Endodermal cell (in vitro differentiated cells): ENCODE data around the gene CMSS1. TPM values are rescaled to one million over a fixed set of nuclear protein-coding genes. Genes with fewer than 3 reads are reported as not detected.

ENCODE experiments used
- DNase-seq: peaks from one replicate; pipeline ENCODE4 v3.0.0-alpha.2; 2017
- H3K27ac ChIP-seq: 2 replicates; pipeline ENCODE4 v1.5.1; 2013; ENCODE audit warnings: mild to moderate bottlenecking, low read depth, low read length, moderate library complexity
- H3K27me3 ChIP-seq: 2 replicates; pipeline ENCODE4 v1.6.1; 2013; ENCODE audit warnings: mild to moderate bottlenecking, low read length, moderate library complexity; ENCODE audit not compliant: insufficient read depth, control insufficient read depth, poor library complexity, severe bottlenecking
- H3K36me3 ChIP-seq: 2 replicates; pipeline ENCODE4 v1.7.0; 2013; ENCODE audit warnings: mild to moderate bottlenecking, low read length, moderate library complexity; ENCODE audit not compliant: control insufficient read depth, insufficient read depth
- H3K4me1 ChIP-seq: one replicate; pipeline ENCODE4 v1.7.0; 2013; ENCODE audit warnings: low read length; ENCODE audit not compliant: control insufficient read depth, insufficient read depth
- H3K4me3 ChIP-seq: 2 replicates; pipeline ENCODE4 v1.5.1; 2013; ENCODE audit warnings: mild to moderate bottlenecking, low read length, moderate library complexity
- H3K9ac ChIP-seq: 2 replicates; pipeline ENCODE4 v1.6.1; 2013; ENCODE audit warnings: mild to moderate bottlenecking, low read length, moderate library complexity; ENCODE audit not compliant: poor library complexity, severe bottlenecking; ENCODE audit errors: extremely low read depth
- H3K9me3 ChIP-seq: 2 replicates; pipeline ENCODE4 v1.6.1; 2013; ENCODE audit warnings: mild to moderate bottlenecking, low read length, moderate library complexity; ENCODE audit not compliant: control insufficient read depth
- H3K27ac Mint-ChIP-seq: 2 replicates; pipeline ENCODE4 v1.8.0; 2020; ENCODE audit warnings: mixed read lengths
- H3K27me3 Mint-ChIP-seq: 2 replicates; pipeline ENCODE4 v1.8.0; 2021; ENCODE audit warnings: mild to moderate bottlenecking, mixed read lengths; ENCODE audit not compliant: insufficient read depth
- H3K36me3 Mint-ChIP-seq: 2 replicates; pipeline ENCODE4 v1.8.0; 2020; ENCODE audit warnings: low read depth, mixed read lengths
- H3K4me1 Mint-ChIP-seq: 2 replicates; pipeline ENCODE4 v1.8.0; 2020; ENCODE audit warnings: mixed read lengths
- H3K4me3 Mint-ChIP-seq: 2 replicates; pipeline ENCODE4 v1.8.0; 2020; ENCODE audit warnings: mild to moderate bottlenecking, moderate library complexity, mixed read lengths
- H3K9me3 Mint-ChIP-seq: 2 replicates; pipeline ENCODE4 v1.8.0; 2020; ENCODE audit warnings: mild to moderate bottlenecking, mixed read lengths
- WGBS, 2 experiments: methylation state at CpG; one replicate each; pipeline versions ENCODE4 v1.1.5 to v1.1.7; 2013; ENCODE audit warnings: missing lambda C conversion rate in 2 of 2, mixed read lengths in 1 of 2; ENCODE audit not compliant: insufficient coverage in 1 of 2, insufficient read length in 1 of 2; 5-methylcytosine and 5-hydroxymethylcytosine counted together
- total RNA-seq, 2 donors: library from RNA; stranded (reverse); fragmentation: NEBNext Ultra II Directional in 1 of 2; extraction: Animal tissue kit (Norgen Biotek cat#: 25700) in 1 of 2; gene quantifications; 2 replicates in 1 of 2; 3 replicates in 1 of 2; pipeline ENCODE4 v1.2.1, GENCODE V29; 2021
- TF ChIP-seq, protein P1 (sequence below): fragments of 200-600 bp; sonication (generic); conservative IDR thresholded peaks from 2 replicates; pipeline ENCODE4 v1.5.0; 2021; ENCODE audit warnings: antibody characterized with exemption, mild to moderate bottlenecking

CMSS1 gene
- total RNA-seq, 2 donors from 2014 or later, result 48.5 to 50.8 TPM

DNA sequence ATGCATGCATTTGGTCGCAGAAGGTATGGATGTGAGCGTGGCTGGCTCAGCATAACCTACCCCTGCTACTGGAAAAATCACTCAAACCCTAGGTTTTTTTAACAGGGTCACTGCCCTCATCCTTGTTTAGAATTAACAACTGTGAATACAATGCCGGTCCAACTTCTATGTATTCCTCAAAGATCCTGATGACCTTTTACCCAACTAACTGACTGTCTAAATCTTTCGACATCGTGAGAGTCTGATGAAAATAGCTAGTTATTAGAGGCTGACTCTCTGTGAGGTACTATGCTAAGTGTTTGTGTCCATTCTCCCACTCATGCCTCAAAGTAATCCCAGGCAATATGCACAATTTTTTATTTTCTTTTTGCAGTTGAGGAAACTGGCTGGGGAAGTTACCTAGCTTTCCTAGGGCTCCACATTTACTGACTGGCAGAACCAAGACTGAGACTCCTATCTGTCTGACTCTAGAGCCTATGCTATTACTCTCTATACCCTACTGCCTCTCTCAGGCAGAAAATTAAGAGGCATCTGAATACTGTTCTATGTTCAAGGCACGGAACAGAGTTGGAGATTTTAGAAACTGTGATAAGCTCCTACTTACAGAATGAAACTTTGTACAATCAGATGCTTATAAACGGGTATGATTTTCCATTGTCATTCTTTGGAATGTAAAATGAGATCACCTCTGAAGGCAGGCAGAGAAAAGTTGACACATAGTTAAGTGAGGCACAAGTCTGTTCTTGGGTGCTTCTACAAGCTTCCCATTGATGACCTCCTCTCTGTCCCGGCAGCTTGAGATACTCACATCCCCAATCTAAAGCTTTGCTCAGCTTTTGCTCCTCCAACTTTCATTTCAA is 240.3 kb downstream of the CMSS1 start:
- no peak overlapping the region for H3K9ac ChIP-seq
- Mint-ChIP-seq H3K36me3 (peaks cover 1% of the 10 kb centered on the region), H3K27ac (no peak overlapping the region), H3K27me3 (no peaks in the 10 kb centered on the region), H3K4me1 (peaks cover 8% of the 10 kb centered on the region), H3K9me3 (peaks cover 5% of the 10 kb centered on the region), H3K4me3 (no peak overlapping the region)
- H3K27ac ChIP-seq, result no peak overlapping the region
- WGBS, 2 experiments, result 86 to 94% methylated on average over 8 of the region's 8 CpGs
- H3K27me3 ChIP-seq, result no peaks in the 10 kb centered on the region
- peaks cover 11% of the 10 kb centered on the region for H3K9me3 ChIP-seq
- TF ChIP-seq, protein P1, sequence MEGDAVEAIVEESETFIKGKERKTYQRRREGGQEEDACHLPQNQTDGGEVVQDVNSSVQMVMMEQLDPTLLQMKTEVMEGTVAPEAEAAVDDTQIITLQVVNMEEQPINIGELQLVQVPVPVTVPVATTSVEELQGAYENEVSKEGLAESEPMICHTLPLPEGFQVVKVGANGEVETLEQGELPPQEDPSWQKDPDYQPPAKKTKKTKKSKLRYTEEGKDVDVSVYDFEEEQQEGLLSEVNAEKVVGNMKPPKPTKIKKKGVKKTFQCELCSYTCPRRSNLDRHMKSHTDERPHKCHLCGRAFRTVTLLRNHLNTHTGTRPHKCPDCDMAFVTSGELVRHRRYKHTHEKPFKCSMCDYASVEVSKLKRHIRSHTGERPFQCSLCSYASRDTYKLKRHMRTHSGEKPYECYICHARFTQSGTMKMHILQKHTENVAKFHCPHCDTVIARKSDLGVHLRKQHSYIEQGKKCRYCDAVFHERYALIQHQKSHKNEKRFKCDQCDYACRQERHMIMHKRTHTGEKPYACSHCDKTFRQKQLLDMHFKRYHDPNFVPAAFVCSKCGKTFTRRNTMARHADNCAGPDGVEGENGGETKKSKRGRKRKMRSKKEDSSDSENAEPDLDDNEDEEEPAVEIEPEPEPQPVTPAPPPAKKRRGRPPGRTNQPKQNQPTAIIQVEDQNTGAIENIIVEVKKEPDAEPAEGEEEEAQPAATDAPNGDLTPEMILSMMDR, result no peak
- DNase-seq, result no peak
- no peak overlapping the region for H3K4me3 ChIP-seq
- no peaks in the 10 kb centered on the region for H3K36me3 ChIP-seq
- H3K4me1 ChIP-seq, result peaks cover 5% of the 10 kb centered on the region

DNA sequence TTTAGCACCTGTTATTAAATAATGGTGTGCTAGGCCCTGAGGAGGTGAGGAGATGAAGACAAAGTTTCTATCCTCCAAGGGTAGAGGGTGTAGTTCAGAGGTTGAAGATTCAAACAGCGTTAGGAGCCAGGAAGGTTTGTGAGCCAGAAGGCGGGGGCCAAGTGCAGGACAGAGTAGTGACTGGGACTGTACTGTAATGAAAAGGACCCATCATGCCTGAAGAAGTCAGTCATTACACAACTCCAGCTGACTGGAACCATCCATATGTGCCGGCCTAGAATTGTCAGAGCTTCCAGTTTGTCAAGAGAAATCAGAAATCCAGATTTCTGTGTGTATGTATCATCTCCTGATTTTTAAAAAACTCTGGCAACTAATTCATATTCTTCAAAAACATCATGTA is 241.8 kb downstream of the CMSS1 start:
- H3K27ac Mint-ChIP-seq, result no peak overlapping the region
- no peaks in the 10 kb centered on the region for H3K4me1 Mint-ChIP-seq
- peaks cover 5% of the 10 kb centered on the region for H3K9me3 Mint-ChIP-seq
- DNase-seq, result no peak
- Histone ChIP-seq H3K4me3 (no peak overlapping the region), H3K9ac (no peak overlapping the region), H3K36me3 (no peaks in the 10 kb centered on the region), H3K9me3 (peaks cover 11% of the 10 kb centered on the region), H3K27ac (no peak overlapping the region), H3K27me3 (no peaks in the 10 kb centered on the region), H3K4me1 (no peaks in the 10 kb centered on the region)
- 95 to 100% methylated on average over 2 to 3 of the region's 3 CpGs for WGBS, 2 experiments
- TF ChIP-seq, protein P1, result no peak
- no peaks in the 10 kb centered on the region for H3K27me3 Mint-ChIP-seq
- H3K4me3 Mint-ChIP-seq, result no peak overlapping the region
- H3K36me3 Mint-ChIP-seq, result peaks cover 1% of the 10 kb centered on the region

DNA sequence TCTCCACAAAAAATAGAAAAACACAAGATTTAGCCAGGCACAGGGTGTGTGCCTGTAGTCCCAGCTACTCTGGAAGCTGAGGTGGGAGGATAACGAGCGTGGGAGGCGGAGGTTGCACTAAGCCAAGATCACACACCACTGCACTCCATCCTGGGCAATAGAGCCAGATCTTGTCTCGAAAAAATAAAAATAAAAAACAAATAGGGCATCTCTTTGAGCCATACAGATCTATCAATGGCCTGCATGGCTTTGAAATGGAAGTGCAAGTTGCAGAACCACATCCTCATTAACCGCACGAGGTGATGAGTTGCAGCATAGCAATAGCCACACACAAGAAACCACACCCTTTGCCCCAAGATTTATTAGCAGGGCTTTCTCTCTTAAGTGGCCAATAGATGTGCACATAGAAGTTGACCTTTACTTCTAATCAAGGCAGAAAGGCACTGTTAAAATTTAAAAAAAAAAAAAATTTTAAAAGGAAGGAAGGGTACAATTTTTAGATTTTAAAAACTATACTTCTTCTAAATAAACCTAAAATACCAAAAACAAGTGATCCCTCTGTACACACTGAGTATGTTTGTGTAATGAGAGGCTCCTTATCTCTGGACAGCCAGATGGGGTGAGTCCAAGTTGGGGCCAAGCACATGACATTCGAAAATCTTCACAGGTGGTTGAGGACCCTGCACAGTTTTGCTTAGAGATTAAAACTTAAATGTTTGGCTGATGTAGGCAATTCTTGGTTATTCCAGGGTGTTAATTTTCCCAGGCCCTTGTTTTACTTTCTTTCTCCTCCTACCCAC is 243.2 kb downstream of the CMSS1 start:
- no peaks in the 10 kb centered on the region for H3K4me1 Mint-ChIP-seq
- TF ChIP-seq, protein P1, result no peak
- Histone ChIP-seq H3K9ac (no peak overlapping the region), H3K4me3 (no peak overlapping the region), H3K36me3 (no peaks in the 10 kb centered on the region), H3K27me3 (no peaks in the 10 kb centered on the region), H3K4me1 (no peaks in the 10 kb centered on the region), H3K27ac (no peak overlapping the region), H3K9me3 (peaks cover 3% of the 10 kb centered on the region)
- H3K4me3 Mint-ChIP-seq, result no peak overlapping the region
- H3K27ac Mint-ChIP-seq, result no peak overlapping the region
- H3K36me3 Mint-ChIP-seq, result peaks cover under 1% of the 10 kb centered on the region
- no peaks in the 10 kb centered on the region for H3K27me3 Mint-ChIP-seq
- no peak for DNase-seq
- 89 to 95% methylated on average over 5 to 7 of the region's 7 CpGs for WGBS, 2 experiments
- peaks cover 3% of the 10 kb centered on the region for H3K9me3 Mint-ChIP-seq
